22Rv1 (cell line): Measurements from ENCODE around the gene PRDM15.

ENCODE experiments used
- ZFX ChIP-seq: fragments of 450-650 bp; IDR thresholded peaks from 2 replicates; pipeline ENCODE4 v1.6.1; 2017; ENCODE audit warnings: antibody characterized with exemption, borderline replicate concordance
- TF ChIP-seq, protein P1 (sequence below): fragments of 450-650 bp; IDR thresholded peaks from 2 replicates; pipeline ENCODE4 v1.5.1; 2017; ENCODE audit warnings: mild to moderate bottlenecking

DNA sequence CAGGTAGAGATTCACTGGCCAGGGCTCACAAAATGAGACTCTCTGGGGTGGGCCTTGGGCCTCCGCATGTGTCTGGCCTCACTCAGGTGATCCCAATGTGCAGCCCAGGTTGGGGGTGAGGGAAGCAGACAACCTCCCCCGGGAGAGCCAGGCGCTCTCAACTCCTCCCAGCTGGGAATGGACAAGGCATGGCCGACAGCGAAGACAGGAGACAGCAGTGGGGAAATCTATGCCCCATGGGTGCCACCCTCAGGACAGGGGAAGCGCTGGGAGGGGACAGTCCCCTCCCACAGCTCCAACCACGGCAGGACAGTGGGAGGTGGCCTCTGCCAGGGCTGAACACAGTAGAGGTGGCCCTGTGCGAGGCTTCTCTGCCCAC lies 47.7 kb downstream of the PRDM15 start:
- TF ChIP-seq, protein P1, sequence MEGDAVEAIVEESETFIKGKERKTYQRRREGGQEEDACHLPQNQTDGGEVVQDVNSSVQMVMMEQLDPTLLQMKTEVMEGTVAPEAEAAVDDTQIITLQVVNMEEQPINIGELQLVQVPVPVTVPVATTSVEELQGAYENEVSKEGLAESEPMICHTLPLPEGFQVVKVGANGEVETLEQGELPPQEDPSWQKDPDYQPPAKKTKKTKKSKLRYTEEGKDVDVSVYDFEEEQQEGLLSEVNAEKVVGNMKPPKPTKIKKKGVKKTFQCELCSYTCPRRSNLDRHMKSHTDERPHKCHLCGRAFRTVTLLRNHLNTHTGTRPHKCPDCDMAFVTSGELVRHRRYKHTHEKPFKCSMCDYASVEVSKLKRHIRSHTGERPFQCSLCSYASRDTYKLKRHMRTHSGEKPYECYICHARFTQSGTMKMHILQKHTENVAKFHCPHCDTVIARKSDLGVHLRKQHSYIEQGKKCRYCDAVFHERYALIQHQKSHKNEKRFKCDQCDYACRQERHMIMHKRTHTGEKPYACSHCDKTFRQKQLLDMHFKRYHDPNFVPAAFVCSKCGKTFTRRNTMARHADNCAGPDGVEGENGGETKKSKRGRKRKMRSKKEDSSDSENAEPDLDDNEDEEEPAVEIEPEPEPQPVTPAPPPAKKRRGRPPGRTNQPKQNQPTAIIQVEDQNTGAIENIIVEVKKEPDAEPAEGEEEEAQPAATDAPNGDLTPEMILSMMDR, result no peak
- TF ChIP-seq ZFX, result no peak
